ENCODE measurements around the gene AQR.

- TF ChIP-seq RAD21 (IDR thresholded peaks at IDR 0.05; ENCODE audit: low read depth) (no peak), POLR2A (IDR thresholded peaks at IDR 0.05; ENCODE audit: borderline replicate concordance, extremely low read depth, insufficient read depth, insufficient read length) (no peak), EZH2 (IDR thresholded peaks at IDR 0.05) (no peak), CTCF (IDR thresholded peaks at IDR 0.05 in 2 of 3, conservative IDR thresholded peaks at IDR 0.05 in 1 of 3; ENCODE audit: borderline replicate concordance in 1 of 3, insufficient read depth in 1 of 3, low read depth in 2 of 3, low read length in 2 of 3) (no peak)
These were observed 75.6 kb downstream of the AQR start for GRCh38 chr15:34893967-34894366.
